ENCODE data around the gene DBP.

DNA sequence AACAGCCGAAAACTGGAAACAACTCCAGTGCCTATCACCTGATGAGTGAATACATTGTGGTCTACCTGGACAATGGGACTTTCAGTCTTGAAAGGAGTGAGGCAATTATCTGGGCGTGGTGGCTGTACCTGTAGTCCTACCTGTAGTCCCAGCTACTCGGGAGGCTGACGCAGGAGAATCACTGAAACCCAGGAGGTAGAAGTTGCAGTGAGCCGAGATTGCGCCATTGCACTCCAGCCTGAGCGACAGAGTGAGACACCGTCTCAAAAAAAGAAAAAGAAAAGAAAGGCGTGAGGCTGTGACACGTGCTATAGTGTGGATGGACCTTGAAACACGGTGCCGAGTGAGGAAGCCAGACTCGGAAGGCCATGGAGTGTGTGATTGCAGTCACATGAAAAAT lies 39.7 kb upstream of the DBP start:
- no peak for TF ChIP-seq EZH2phosphoT487 (IDR thresholded peaks at IDR 0.05; ENCODE audit: low read depth)
- TF ChIP-seq, protein P1, sequence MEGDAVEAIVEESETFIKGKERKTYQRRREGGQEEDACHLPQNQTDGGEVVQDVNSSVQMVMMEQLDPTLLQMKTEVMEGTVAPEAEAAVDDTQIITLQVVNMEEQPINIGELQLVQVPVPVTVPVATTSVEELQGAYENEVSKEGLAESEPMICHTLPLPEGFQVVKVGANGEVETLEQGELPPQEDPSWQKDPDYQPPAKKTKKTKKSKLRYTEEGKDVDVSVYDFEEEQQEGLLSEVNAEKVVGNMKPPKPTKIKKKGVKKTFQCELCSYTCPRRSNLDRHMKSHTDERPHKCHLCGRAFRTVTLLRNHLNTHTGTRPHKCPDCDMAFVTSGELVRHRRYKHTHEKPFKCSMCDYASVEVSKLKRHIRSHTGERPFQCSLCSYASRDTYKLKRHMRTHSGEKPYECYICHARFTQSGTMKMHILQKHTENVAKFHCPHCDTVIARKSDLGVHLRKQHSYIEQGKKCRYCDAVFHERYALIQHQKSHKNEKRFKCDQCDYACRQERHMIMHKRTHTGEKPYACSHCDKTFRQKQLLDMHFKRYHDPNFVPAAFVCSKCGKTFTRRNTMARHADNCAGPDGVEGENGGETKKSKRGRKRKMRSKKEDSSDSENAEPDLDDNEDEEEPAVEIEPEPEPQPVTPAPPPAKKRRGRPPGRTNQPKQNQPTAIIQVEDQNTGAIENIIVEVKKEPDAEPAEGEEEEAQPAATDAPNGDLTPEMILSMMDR (IDR thresholded peaks at IDR 0.05; ENCODE audit: low read depth, low read length), result no peak
